ENCODE results near the gene EN1.

EN1 gene

DNA sequence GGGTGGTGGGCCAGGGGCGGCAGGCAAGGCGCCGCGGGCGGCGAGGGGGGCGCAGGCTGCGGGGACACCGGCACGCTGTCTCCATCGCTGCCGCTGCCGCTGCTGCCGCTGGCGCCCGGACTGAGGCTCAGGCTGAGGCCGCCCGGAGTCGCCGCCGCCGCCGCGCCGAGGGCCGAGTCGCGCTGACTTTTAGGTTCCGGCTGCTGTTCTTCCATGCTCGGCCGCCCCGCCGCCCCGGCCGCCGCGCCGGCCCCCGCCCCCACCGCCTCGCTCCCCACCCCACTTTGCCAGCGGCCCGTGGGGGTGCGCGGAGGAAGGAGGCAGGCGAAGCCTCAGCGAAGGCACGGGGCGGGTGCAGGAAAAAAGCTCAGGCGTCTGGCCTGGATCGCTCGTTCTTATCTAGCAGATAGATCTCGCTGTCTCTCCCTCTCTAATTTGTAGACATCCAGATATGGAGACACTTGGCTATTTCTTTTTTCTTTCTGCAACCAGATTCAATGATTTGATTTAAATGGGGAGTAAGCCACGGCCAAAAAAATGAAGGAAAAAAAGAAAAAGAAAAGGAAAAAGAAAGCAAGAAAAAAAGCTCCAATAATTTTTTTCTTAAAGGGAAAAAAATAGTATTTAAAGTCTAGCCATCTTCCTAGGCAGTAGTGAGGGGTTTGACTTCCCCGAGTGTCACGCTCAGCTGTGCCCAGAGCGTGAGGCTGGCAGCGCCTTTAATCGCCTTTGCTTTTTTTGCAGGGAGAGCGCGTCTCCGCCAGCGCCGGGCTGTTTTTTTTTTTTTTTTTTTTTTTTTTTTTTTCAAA, at the start of gene EN1:
TSS of gene EN1 (minus strand) at position 696 of the 809 bp plus-strand sequence. CDS start at position 215, 481 bp downstream.
- no peaks in the 10 kb centered on the region for H3K9me3 ChIP-seq (ENCODE audit: insufficient read depth, low read depth, low read length)
- no peak within 1 kb of the TSS for H3K4me2 ChIP-seq (ENCODE audit: low read depth, low read length, poor library complexity, severe bottlenecking)
- no peak within 1 kb of the TSS for H2AFZ ChIP-seq (ENCODE audit: low read length)
- no peak within 1 kb of the TSS for H3K9ac ChIP-seq (ENCODE audit: low read depth, low read length, poor library complexity, severe bottlenecking)
- TF ChIP-seq, protein P1, sequence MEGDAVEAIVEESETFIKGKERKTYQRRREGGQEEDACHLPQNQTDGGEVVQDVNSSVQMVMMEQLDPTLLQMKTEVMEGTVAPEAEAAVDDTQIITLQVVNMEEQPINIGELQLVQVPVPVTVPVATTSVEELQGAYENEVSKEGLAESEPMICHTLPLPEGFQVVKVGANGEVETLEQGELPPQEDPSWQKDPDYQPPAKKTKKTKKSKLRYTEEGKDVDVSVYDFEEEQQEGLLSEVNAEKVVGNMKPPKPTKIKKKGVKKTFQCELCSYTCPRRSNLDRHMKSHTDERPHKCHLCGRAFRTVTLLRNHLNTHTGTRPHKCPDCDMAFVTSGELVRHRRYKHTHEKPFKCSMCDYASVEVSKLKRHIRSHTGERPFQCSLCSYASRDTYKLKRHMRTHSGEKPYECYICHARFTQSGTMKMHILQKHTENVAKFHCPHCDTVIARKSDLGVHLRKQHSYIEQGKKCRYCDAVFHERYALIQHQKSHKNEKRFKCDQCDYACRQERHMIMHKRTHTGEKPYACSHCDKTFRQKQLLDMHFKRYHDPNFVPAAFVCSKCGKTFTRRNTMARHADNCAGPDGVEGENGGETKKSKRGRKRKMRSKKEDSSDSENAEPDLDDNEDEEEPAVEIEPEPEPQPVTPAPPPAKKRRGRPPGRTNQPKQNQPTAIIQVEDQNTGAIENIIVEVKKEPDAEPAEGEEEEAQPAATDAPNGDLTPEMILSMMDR (conservative IDR thresholded peaks at IDR 0.05; ENCODE audit: low read length), result no peak
- TF ChIP-seq EZH2phosphoT487 (IDR thresholded peaks at IDR 0.05; ENCODE audit: borderline replicate concordance), result no peak
- H3K4me1 ChIP-seq (ENCODE audit: insufficient read depth, low read length, poor library complexity, severe bottlenecking), result no peaks in the 10 kb centered on the region
- H3K9me2 ChIP-seq (replicated peaks; ENCODE audit: low read depth, low read length), result no peaks in the 10 kb centered on the region
- no peaks in the 10 kb centered on the region for H4K20me1 ChIP-seq (ENCODE audit: insufficient read depth, low read length, poor library complexity, severe bottlenecking)
- H3K27me3 ChIP-seq (ENCODE audit: insufficient read depth, low read length, poor library complexity, severe bottlenecking), result no peaks in the 10 kb centered on the region
- no peak within 1 kb of the TSS for H3K4me3 ChIP-seq (ENCODE audit: low read length, poor library complexity, severe bottlenecking)
- no peaks in the 10 kb centered on the region for H3F3A ChIP-seq (ENCODE audit: low read depth)
- H3K36me3 ChIP-seq (ENCODE audit: insufficient read depth, low read length), result no peaks in the 10 kb centered on the region
- H3K79me2 ChIP-seq (ENCODE audit: insufficient read depth, low read length), result no peaks in the 10 kb centered on the region

- no peak for TF ChIP-seq EZH2phosphoT487 (IDR thresholded peaks at IDR 0.05; ENCODE audit: borderline replicate concordance)
- TF ChIP-seq, protein P1 (conservative IDR thresholded peaks at IDR 0.05; ENCODE audit: low read length), result no peak
- Histone ChIP-seq H3K9me2 (replicated peaks; ENCODE audit: low read depth, low read length) (no peaks in the 10 kb centered on the region), H3K4me2 (ENCODE audit: low read depth, low read length, poor library complexity, severe bottlenecking) (no peak overlapping the region), H3K4me1 (ENCODE audit: insufficient read depth, low read length, poor library complexity, severe bottlenecking) (no peaks in the 10 kb centered on the region), H3F3A (ENCODE audit: low read depth) (no peaks in the 10 kb centered on the region), H3K9ac (ENCODE audit: low read depth, low read length, poor library complexity, severe bottlenecking) (no peak overlapping the region), H2AFZ (ENCODE audit: low read length) (no peak overlapping the region), H3K27me3 (ENCODE audit: insufficient read depth, low read length, poor library complexity, severe bottlenecking) (no peaks in the 10 kb centered on the region), H3K4me3 (ENCODE audit: low read length, poor library complexity, severe bottlenecking) (no peak overlapping the region), H4K20me1 (ENCODE audit: insufficient read depth, low read length, poor library complexity, severe bottlenecking) (no peaks in the 10 kb centered on the region), H3K79me2 (ENCODE audit: insufficient read depth, low read length) (no peaks in the 10 kb centered on the region), H3K36me3 (ENCODE audit: insufficient read depth, low read length) (no peaks in the 10 kb centered on the region), H3K9me3 (ENCODE audit: insufficient read depth, low read depth, low read length) (no peaks in the 10 kb centered on the region)
Measured at GRCh38 chr2:118893100-118893499, 45.7 kb upstream of the EN1 start.

- H3K4me1 ChIP-seq (ENCODE audit: insufficient read depth, low read length, poor library complexity, severe bottlenecking), result no peaks in the 10 kb centered on the region
- no peak overlapping the region for H2AFZ ChIP-seq (ENCODE audit: low read length)
- no peaks in the 10 kb centered on the region for H3K9me2 ChIP-seq (replicated peaks; ENCODE audit: low read depth, low read length)
- no peaks in the 10 kb centered on the region for H4K20me1 ChIP-seq (ENCODE audit: insufficient read depth, low read length, poor library complexity, severe bottlenecking)
- no peaks in the 10 kb centered on the region for H3K27me3 ChIP-seq (ENCODE audit: insufficient read depth, low read length, poor library complexity, severe bottlenecking)
- no peak overlapping the region for H3K4me3 ChIP-seq (ENCODE audit: low read length, poor library complexity, severe bottlenecking)
- no peaks in the 10 kb centered on the region for H3K36me3 ChIP-seq (ENCODE audit: insufficient read depth, low read length)
- no peak overlapping the region for H3K4me2 ChIP-seq (ENCODE audit: low read depth, low read length, poor library complexity, severe bottlenecking)
- no peak for TF ChIP-seq EZH2phosphoT487 (IDR thresholded peaks at IDR 0.05; ENCODE audit: borderline replicate concordance)
- TF ChIP-seq, protein P1 (conservative IDR thresholded peaks at IDR 0.05; ENCODE audit: low read length), result no peak
- H3F3A ChIP-seq (ENCODE audit: low read depth), result no peaks in the 10 kb centered on the region
- H3K79me2 ChIP-seq (ENCODE audit: insufficient read depth, low read length), result no peaks in the 10 kb centered on the region
- H3K9me3 ChIP-seq (ENCODE audit: insufficient read depth, low read depth, low read length), result no peaks in the 10 kb centered on the region
- H3K9ac ChIP-seq (ENCODE audit: low read depth, low read length, poor library complexity, severe bottlenecking), result no peak overlapping the region
Measured at GRCh38 chr2:118889995-118890394, 42.5 kb upstream of the EN1 start.

Data from Loucy (cell line).